Naive thymus-derived CD8-positive, alpha-beta T cell (primary cell): ENCODE results near the gene DENND5B. TPM values are rescaled to one million over a fixed set of nuclear protein-coding genes. Genes with fewer than 3 reads are reported as not detected.
"Not testable (repeated sequence)": the region's sequence is repeated elsewhere in the genome, so short reads cannot be mapped to it uniquely, and the experiment has no call there.

ENCODE experiments used
- ATAC-seq, 2 donors: fragments of 150-1000 bp; cut with Tn5 transposase in 1 of 2; sonication (Bioruptor Pico), chemical (Tn5 transposase) in 1 of 2; 1 replicate in 1 of 2; 2 replicates in 1 of 2; pipeline ENCODE4 v1.10.0; 2021; ENCODE audit warnings: mild to moderate bottlenecking in 2 of 2, moderate library complexity in 2 of 2
- POLR2A ChIA-PET: fragments of 350-600 bp; sonication (Branson Sonifier 250); formaldehyde crosslinking; loops from one replicate; lab custom pipeline; 2021; ENCODE audit warnings: antibody characterized with exemption; lab: Charles Lee
- DNase-seq, 10 donors: peaks; one replicate each; pipeline versions ENCODE4 v3.0.0 to v3.0.0-alpha.2; 2020 to 2022
- H3K27ac Mint-ChIP-seq, 10 donors: one replicate each; pipeline ENCODE4 v1.8.0; 2020 to 2022; ENCODE audit warnings: mild to moderate bottlenecking in 10 of 10, mixed read lengths in 10 of 10, moderate library complexity in 4 of 10, inconsistent platforms in 1 of 10
- H3K27me3 Mint-ChIP-seq, 5 donors: one replicate each; pipeline ENCODE4 v1.8.0; 2021 to 2022; ENCODE audit warnings: mixed read lengths in 5 of 5
- H3K36me3 Mint-ChIP-seq, 3 donors: one replicate each; pipeline ENCODE4 v1.8.0; 2020 to 2022; ENCODE audit warnings: mixed read lengths in 3 of 3, mild to moderate bottlenecking in 2 of 3, inconsistent platforms in 1 of 3
- H3K4me1 Mint-ChIP-seq, 4 donors: one replicate each; pipeline ENCODE4 v1.8.0; 2021 to 2022; ENCODE audit warnings: mixed read lengths in 4 of 4
- H3K4me3 Mint-ChIP-seq, 10 donors: one replicate each; pipeline ENCODE4 v1.8.0; 2020 to 2022; ENCODE audit warnings: mild to moderate bottlenecking in 10 of 10, mixed read lengths in 10 of 10, moderate library complexity in 6 of 10, inconsistent platforms in 1 of 10
- H3K9me3 Mint-ChIP-seq, 9 donors: one replicate each; pipeline ENCODE4 v1.8.0; 2020 to 2022; ENCODE audit warnings: mixed read lengths in 9 of 9, mild to moderate bottlenecking in 3 of 9, inconsistent platforms in 1 of 9, moderate library complexity in 1 of 9
- polyA plus RNA-seq, 3 donors: library from polyadenylated mRNA; unstranded; fragments of 300-500 nt; fragmentation: Illumina TruSeq; gene quantifications; one replicate each; pipeline ENCODE4 v1.2.3, GENCODE V29; 2021
- total RNA-seq, 8 experiments: library from RNA in 2 of 8; stranded (reverse) in 2 of 8; gene quantifications; one replicate each; pipeline ENCODE4 v1.2.3 and lab custom pipeline; 2021 to 2026

Gene DENND5B
- total and polyA plus RNA-seq, 5 experiments from 2014 or later = 0.12 to 1.7 (median 0.99) TPM; not detected in 2

GRCh38 chr12:31406345-31406744 is 184.6 kb downstream of the DENND5B start:
- Mint-ChIP-seq H3K9me3 (no peaks in the 10 kb centered on the region), H3K27me3 (peaks cover 0 to 2% (median 0%) of the 10 kb centered on the region in 5 donors), H3K4me3 (peak overlapping the region in 1 of 10 donors; percentile 13), H3K36me3 (no peaks in the 10 kb centered on the region), H3K4me1 (peaks cover 0 to 12% (median 1%) of the 10 kb centered on the region in 4 donors), H3K27ac (peak overlapping the region in 1 of 10 donors; percentile 19)
- POLR2A ChIA-PET = no interaction called here
- no peak for DNase-seq
- no peak for ATAC-seq

- Mint-ChIP-seq H3K27ac (no peak overlapping the region), H3K27me3 (peaks cover 0 to 2% (median 0%) of the 10 kb centered on the region in 5 donors), H3K4me1 (peaks cover 0 to 12% (median 1%) of the 10 kb centered on the region in 4 donors), H3K36me3 (no peaks in the 10 kb centered on the region), H3K4me3 (no peak overlapping the region), H3K9me3 (no peaks in the 10 kb centered on the region)
- POLR2A ChIA-PET = interaction anchor here (0.6 kb wide), 1 partner anchor 655 kb away, joined by 6 read pairs; no protein-coding TSS in a partner anchor
- ATAC-seq (no peak), DNase-seq (no peak)
Observed at GRCh38 chr12:31405021-31405420, 185.9 kb downstream of the DENND5B start.

- peak overlapping the region in 1 of 10 donors; percentile 12 for H3K4me3 Mint-ChIP-seq
- not testable (repeated sequence) for H3K27me3 Mint-ChIP-seq, H3K9me3 Mint-ChIP-seq, H3K36me3 Mint-ChIP-seq
- peak overlapping the region in 1 of 10 donors; percentile 14 for H3K27ac Mint-ChIP-seq
- peaks cover 0 to 12% (median 1%) of the 10 kb centered on the region in 4 donors for H3K4me1 Mint-ChIP-seq
- POLR2A ChIA-PET = interaction anchor here (0.7 kb wide), 1 partner anchor 560 kb away, joined by 3 read pairs; no protein-coding TSS in a partner anchor
- DNase-seq (peak; percentile 11 to 70 (median 46)), ATAC-seq (peak; percentile 82 to 87)
Observed at GRCh38 chr12:31403099-31403607, 187.8 kb downstream of the DENND5B start.

DNA sequence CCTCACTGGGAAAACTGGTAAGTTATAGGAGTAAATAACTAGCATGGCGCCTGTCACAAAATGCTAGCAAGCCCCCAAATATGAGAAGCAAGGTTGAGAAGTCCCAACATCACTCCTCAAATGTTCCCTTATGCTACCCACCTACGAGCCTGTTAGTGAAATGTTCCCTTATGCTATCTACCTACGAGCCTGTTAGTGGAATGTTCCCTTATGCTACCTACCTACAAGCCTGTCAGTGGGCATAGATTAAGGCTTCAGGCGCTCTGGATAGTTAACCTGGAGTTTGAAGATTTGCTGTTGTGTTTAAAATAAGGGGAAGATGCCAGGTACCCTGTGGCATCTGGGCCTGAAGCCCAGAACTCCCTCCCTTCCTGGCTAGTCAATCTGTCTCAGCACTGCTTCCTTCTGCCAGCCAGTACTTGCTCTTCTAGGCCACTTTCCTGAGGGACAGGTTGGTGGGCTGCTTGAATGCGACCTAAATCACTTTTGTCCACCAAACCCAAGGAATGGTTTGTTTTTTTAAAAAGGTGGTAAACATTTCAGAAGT is 197.9 kb downstream of the DENND5B start:
- peaks cover 0 to 2% (median 0%) of the 10 kb centered on the region in 3 donors for H3K36me3 Mint-ChIP-seq
- no peaks in the 10 kb centered on the region for H3K9me3 Mint-ChIP-seq
- H3K27me3 Mint-ChIP-seq = peaks cover 0 to 2% (median 0%) of the 10 kb centered on the region in 5 donors
- POLR2A ChIA-PET = interaction anchor here (0.6 kb wide), 1 partner anchor 99 kb away, joined by 3 read pairs; no protein-coding TSS in a partner anchor
- no peak for ATAC-seq
- no peak overlapping the region for H3K27ac Mint-ChIP-seq
- H3K4me1 Mint-ChIP-seq = no peaks in the 10 kb centered on the region
- DNase-seq = no peak
- H3K4me3 Mint-ChIP-seq = no peak overlapping the region

DNA sequence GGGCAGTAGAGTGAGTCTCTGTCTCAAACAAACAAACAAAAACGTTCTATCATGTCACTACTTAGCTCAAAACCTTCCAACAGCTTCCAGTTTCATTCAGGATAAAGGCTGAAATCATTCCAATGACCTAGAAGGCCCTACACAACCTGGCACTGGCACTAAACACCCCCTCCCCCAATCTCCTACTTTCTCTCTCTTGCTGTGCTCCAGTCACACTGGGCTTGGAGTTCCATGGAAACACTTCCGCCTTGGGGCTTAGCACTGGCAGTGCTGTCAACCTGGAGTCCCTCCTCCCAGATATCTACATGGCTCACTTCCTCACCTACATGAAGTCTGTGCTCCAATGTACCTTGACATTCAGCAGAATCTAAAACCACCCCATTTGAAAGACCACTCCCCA is 199.9 kb downstream of the DENND5B start:
- H3K9me3 Mint-ChIP-seq = no peaks in the 10 kb centered on the region
- no peak overlapping the region for H3K27ac Mint-ChIP-seq
- H3K4me1 Mint-ChIP-seq = no peaks in the 10 kb centered on the region
- POLR2A ChIA-PET = no interaction called here
- no peak for ATAC-seq
- no peak for DNase-seq
- H3K4me3 Mint-ChIP-seq = no peak overlapping the region
- H3K36me3 Mint-ChIP-seq = no peaks in the 10 kb centered on the region
- peaks cover 0 to 6% (median 0%) of the 10 kb centered on the region in 5 donors for H3K27me3 Mint-ChIP-seq

DNA sequence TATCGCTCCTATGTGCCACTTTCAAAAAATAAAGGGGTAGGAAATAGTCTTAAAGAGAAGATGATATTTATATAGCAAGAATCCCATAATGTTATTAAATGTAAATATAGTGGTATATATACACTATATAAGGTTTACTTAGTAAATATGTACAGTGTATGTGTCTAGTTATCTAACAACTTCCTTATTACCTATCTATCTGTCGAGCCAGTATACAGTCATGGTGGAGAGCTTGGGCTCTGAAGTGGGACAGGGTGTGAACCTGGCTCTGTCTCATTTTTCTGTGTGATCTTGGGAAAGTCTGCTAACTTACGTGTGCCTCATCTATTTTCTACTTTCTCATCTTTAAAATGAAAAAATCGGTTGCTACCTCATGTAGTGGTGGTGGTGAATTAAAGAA is 202.2 kb downstream of the DENND5B start:
- DNase-seq (no peak), ATAC-seq (no peak)
- Mint-ChIP-seq H3K27me3 (peaks cover 0 to 6% (median 2%) of the 10 kb centered on the region in 5 donors), H3K4me1 (no peaks in the 10 kb centered on the region), H3K27ac (no peak overlapping the region), H3K36me3 (no peaks in the 10 kb centered on the region), H3K4me3 (no peak overlapping the region), H3K9me3 (no peaks in the 10 kb centered on the region)
- POLR2A ChIA-PET = no interaction called here

- Mint-ChIP-seq H3K27ac (peak overlapping the region in 1 of 10 donors; percentile 7), H3K27me3 (peaks cover 0 to 6% (median 2%) of the 10 kb centered on the region in 5 donors), H3K4me3 (no peak overlapping the region), H3K36me3 (no peaks in the 10 kb centered on the region), H3K4me1 (no peaks in the 10 kb centered on the region), H3K9me3 (no peaks in the 10 kb centered on the region)
- no peak for DNase-seq
- ATAC-seq = no peak
- POLR2A ChIA-PET = no interaction called here
Observed at GRCh38 chr12:31387466-31387865, 203.5 kb downstream of the DENND5B start.

GRCh38 chr12:31387011-31387410 is 203.9 kb downstream of the DENND5B start:
- H3K27me3 Mint-ChIP-seq = peaks cover 0 to 6% (median 2%) of the 10 kb centered on the region in 5 donors
- no peak for DNase-seq
- no peaks in the 10 kb centered on the region for H3K4me1 Mint-ChIP-seq
- POLR2A ChIA-PET = no interaction called here
- no peak for ATAC-seq
- no peak overlapping the region for H3K4me3 Mint-ChIP-seq
- H3K36me3 Mint-ChIP-seq = peaks cover 0 to 2% (median 0%) of the 10 kb centered on the region in 3 donors
- H3K27ac Mint-ChIP-seq = no peak overlapping the region
- peaks cover 0 to 2% (median 0%) of the 10 kb centered on the region in 9 donors for H3K9me3 Mint-ChIP-seq

DNA sequence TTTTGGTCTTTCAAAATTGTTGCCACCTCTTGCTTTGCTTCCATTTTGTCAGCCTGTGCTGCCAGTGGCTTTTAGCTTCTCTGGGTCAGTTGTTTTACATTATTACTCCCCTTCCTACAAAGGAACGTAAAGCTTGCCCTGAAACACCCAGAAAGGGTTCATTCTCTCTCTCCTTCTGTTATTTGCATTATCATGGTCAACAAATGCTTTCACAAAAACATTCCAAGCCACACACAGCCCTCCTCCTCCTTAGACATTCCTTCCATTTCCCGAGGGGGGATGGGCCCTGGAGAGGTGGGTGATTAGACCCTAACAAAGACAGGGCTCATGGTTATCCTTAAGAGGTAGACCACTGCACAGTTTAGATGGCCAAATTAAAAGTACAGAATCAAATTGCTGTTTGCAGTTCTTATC is 204.6 kb downstream of the DENND5B start:
- POLR2A ChIA-PET = no interaction called here
- Mint-ChIP-seq H3K27me3 (peaks cover 0 to 6% (median 2%) of the 10 kb centered on the region in 5 donors), H3K9me3 (peaks cover 0 to 5% (median 0%) of the 10 kb centered on the region in 9 donors), H3K27ac (no peak overlapping the region), H3K4me3 (no peak overlapping the region), H3K4me1 (no peaks in the 10 kb centered on the region), H3K36me3 (peaks cover 0 to 5% (median 0%) of the 10 kb centered on the region in 3 donors)
- no peak for ATAC-seq
- DNase-seq = no peak

GRCh38 chr12:31377210-31377609 is 213.7 kb downstream of the DENND5B start:
- not testable (repeated sequence) for H3K4me1 Mint-ChIP-seq, H3K27me3 Mint-ChIP-seq

DNA sequence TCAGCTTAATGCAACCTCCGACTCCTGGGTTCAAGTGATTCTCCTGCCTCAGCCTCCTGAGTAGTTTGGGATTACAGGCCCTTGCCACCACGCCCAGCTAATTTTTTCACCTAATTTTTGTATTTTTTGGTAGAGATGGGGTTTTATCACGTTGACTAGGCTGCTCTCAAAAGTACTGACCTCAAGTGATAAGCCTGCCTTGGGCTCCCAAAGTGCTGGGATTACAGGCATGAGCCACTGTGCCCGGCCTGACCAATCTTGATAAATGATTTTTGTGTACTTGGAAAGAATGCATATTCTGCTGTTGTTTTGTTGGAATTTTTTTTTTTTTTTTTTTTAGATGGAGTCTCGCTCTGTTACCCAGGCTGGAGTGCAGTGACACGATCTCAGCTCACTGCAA is 215.5 kb downstream of the DENND5B start:
- DNase-seq, H3K27me3 Mint-ChIP-seq, H3K4me1 Mint-ChIP-seq, H3K9me3 Mint-ChIP-seq, H3K36me3 Mint-ChIP-seq, H3K4me3 Mint-ChIP-seq, ATAC-seq: not testable (repeated sequence)
- POLR2A ChIA-PET = interaction anchor here (0.6 to 0.7 kb wide), 3 partner anchors 18 to 785 kb away, joined by 3 to 4 read pairs (median 3); no protein-coding TSS in a partner anchor
- peak overlapping the region in 1 of 10 donors; percentile 50 for H3K27ac Mint-ChIP-seq

More at GRCh38 chr12:31377210-31377609, 213.7 kb downstream of the DENND5B start:
- POLR2A ChIA-PET, H3K36me3 Mint-ChIP-seq, H3K9me3 Mint-ChIP-seq, DNase-seq, ATAC-seq, H3K27ac Mint-ChIP-seq, H3K4me3 Mint-ChIP-seq: not testable (repeated sequence)

- Mint-ChIP-seq H3K4me3 (no peak overlapping the region), H3K36me3 (no peaks in the 10 kb centered on the region), H3K27ac (no peak overlapping the region), H3K9me3 (no peaks in the 10 kb centered on the region), H3K27me3 (peaks cover 0 to 6% (median 0%) of the 10 kb centered on the region in 5 donors), H3K4me1 (peaks cover 0 to 3% (median 0%) of the 10 kb centered on the region in 4 donors)
- no peak for ATAC-seq
- DNase-seq = no peak
- POLR2A ChIA-PET = no interaction called here
Observed at GRCh38 chr12:31371256-31371620, 219.7 kb downstream of the DENND5B start.

- Mint-ChIP-seq H3K9me3 (no peaks in the 10 kb centered on the region), H3K4me1 (peaks cover 0 to 3% (median 0%) of the 10 kb centered on the region in 4 donors), H3K27ac (no peak overlapping the region), H3K27me3 (peaks cover 0 to 6% (median 0%) of the 10 kb centered on the region in 5 donors), H3K4me3 (no peak overlapping the region), H3K36me3 (no peaks in the 10 kb centered on the region)
- ATAC-seq (no peak), DNase-seq (no peak)
- POLR2A ChIA-PET = no interaction called here
Observed at GRCh38 chr12:31370531-31371255, 220.2 kb downstream of the DENND5B start.
